GM12878 (cell line): ENCODE measurements around the gene DCC. TPM values are rescaled to one million over a fixed set of nuclear protein-coding genes. Genes with fewer than 3 reads are reported as not detected.

ENCODE experiments used
- ATAC-seq: fragments of 200-7000 bp; cut with Tn5 transposase; 3 replicates; pipeline ENCODE4 v1.9.1; 2020; ENCODE audit warnings: mild to moderate bottlenecking, moderate library complexity
- BruUV-seq: library from RNA; stranded (reverse); fragments of 400-500 nt; replicated peaks from 2 replicates; lab custom pipeline; 2021; lab: Mats Ljungman, UMichigan
- CTCF ChIA-PET: fragments of 300-600 bp; sonication (Branson Sonifier 250); formaldehyde crosslinking; extraction: SDS; loops from one replicate; lab custom pipeline; 2021; ENCODE audit warnings: inconsistent platforms; lab: Yijun Ruan, JAX
- POLR2A ChIA-PET: fragments of 350-600 bp; formaldehyde crosslinking; extraction: SDS; loops from one replicate; lab custom pipeline; 2021; ENCODE audit warnings: inconsistent platforms; lab: Charles Lee
- RAD21 ChIA-PET: fragments of 300-600 bp; sonication (Branson Sonifier 250); formaldehyde crosslinking; loops from one replicate; lab custom pipeline; 2023; ENCODE audit warnings: antibody characterized with exemption; ENCODE audit not compliant: unreplicated experiment; lab: Charles Lee
- SMC1A ChIA-PET: fragments of 300-600 bp; sonication (Branson Sonifier 250); formaldehyde crosslinking; loops from one replicate; lab custom pipeline; 2023; ENCODE audit not compliant: unreplicated experiment, uncharacterized antibody; lab: Charles Lee
- DNase-seq: peaks from one replicate; pipeline ENCODE4 v3.0.0-alpha.2; 2011; ENCODE audit warnings: low read depth, low spot score
- FAIRE-seq: peaks from 3 replicates; lab custom pipeline; 2011; peaks lifted over from hg19 to GRCh38; lab: Jason Lieb, UNC
- H2AFZ ChIP-seq: 2 replicates; pipeline ENCODE4 v1.6.0; 2011; ENCODE audit warnings: low read depth, low read length, control low read depth; ENCODE audit not compliant: control insufficient read depth
- H3K27ac ChIP-seq: 2 replicates; pipeline ENCODE4 v1.5.1; 2011; ENCODE audit warnings: control low read depth; ENCODE audit not compliant: control insufficient read depth, insufficient read depth
- H3K27me3 ChIP-seq, 2 experiments: replicated peaks in 1 of 2; 2 replicates each; pipeline versions ENCODE4 v1.6.0 to v1.6.1; 2011; ENCODE audit warnings: low read length in 1 of 2; ENCODE audit not compliant: control insufficient read depth in 2 of 2, insufficient read depth in 2 of 2
- H3K36me3 ChIP-seq, 2 experiments: 2 replicates each; pipeline ENCODE4 v1.5.1; 2011; ENCODE audit warnings: low read length in 1 of 2; ENCODE audit not compliant: control insufficient read depth in 2 of 2, insufficient read depth in 2 of 2
- H3K4me1 ChIP-seq: 2 replicates; pipeline ENCODE4 v1.6.1; 2011; ENCODE audit warnings: mild to moderate bottlenecking, low read length, moderate library complexity, mixed read lengths; ENCODE audit not compliant: control insufficient read depth, insufficient read depth
- H3K4me2 ChIP-seq: 2 replicates; pipeline ENCODE4 v1.6.0; 2011; ENCODE audit warnings: control low read depth; ENCODE audit not compliant: control insufficient read depth, insufficient read depth
- H3K4me3 ChIP-seq: fragments of 200-600 bp; sonication (generic); 2 replicates; pipeline ENCODE4 v1.5.1; 2016
- H3K79me2 ChIP-seq: 2 replicates; pipeline ENCODE4 v1.6.0; 2011; ENCODE audit warnings: low read length; ENCODE audit not compliant: control insufficient read depth, insufficient read depth
- H3K9ac ChIP-seq: 2 replicates; pipeline ENCODE4 v1.8.0; 2011; ENCODE audit warnings: low read length, control low read depth, mixed read lengths; ENCODE audit not compliant: control insufficient read depth, insufficient read depth
- H3K9me3 ChIP-seq: replicated peaks from 3 replicates; pipeline ENCODE4 v1.5.1; 2011; ENCODE audit warnings: mild to moderate bottlenecking, low read length; ENCODE audit not compliant: control insufficient read depth, insufficient read depth
- H4K20me1 ChIP-seq: 2 replicates; pipeline ENCODE4 v1.6.0; 2011; ENCODE audit not compliant: control insufficient read depth, insufficient read depth
- CEBPZ ChIP-seq: fragments of 150-350 bp; IDR thresholded peaks from 2 replicates; pipeline ENCODE4 v1.6.1; 2016; ENCODE audit warnings: low read depth, low read length
- CTCF ChIP-seq, 3 experiments: IDR thresholded peaks in 2 of 3; conservative IDR thresholded peaks in 1 of 3; 2 replicates each; pipeline ENCODE4 v1.5.1; 2011; ENCODE audit warnings: low read depth in 3 of 3, low read length in 3 of 3, mild to moderate bottlenecking in 3 of 3, control low read depth in 2 of 3, moderate library complexity in 2 of 3, inconsistent platforms in 1 of 3, mixed read lengths in 1 of 3; ENCODE audit not compliant: control insufficient read depth in 2 of 3, insufficient read depth in 1 of 3; ENCODE audit errors: extremely low read depth in 1 of 3
- EP300 ChIP-seq, 2 experiments: fragments of 150-350 bp in 1 of 2; IDR thresholded peaks; 2 replicates each; pipeline ENCODE4 v1.6.1; 2011 to 2012; ENCODE audit warnings: low read depth in 2 of 2, low read length in 2 of 2, borderline replicate concordance in 1 of 2, improper control_type of control experiment in 1 of 2, inconsistent platforms in 1 of 2; ENCODE audit not compliant: control insufficient read depth in 1 of 2
- GATAD2B ChIP-seq: fragments of 450-650 bp; conservative IDR thresholded peaks from 2 replicates; pipeline ENCODE4 v1.6.1; 2017; ENCODE audit warnings: low read depth, mild to moderate bottlenecking, moderate library complexity
- IRF3 ChIP-seq: fragments of 450-650 bp; IDR thresholded peaks from 2 replicates; pipeline ENCODE4 v1.6.1; 2014; ENCODE audit warnings: mild to moderate bottlenecking
- POLR2A ChIP-seq: IDR thresholded peaks from 2 replicates; pipeline ENCODE4 v1.6.1; 2011; ENCODE audit warnings: low read depth, mild to moderate bottlenecking, low read length
- USF1 ChIP-seq: IDR thresholded peaks from 2 replicates; pipeline ENCODE4 v1.6.1; 2011; ENCODE audit warnings: borderline replicate concordance, low read depth, mild to moderate bottlenecking, moderate library complexity, mixed read lengths, low read length; ENCODE audit not compliant: insufficient read depth; ENCODE audit errors: extremely low read length
- YBX1 ChIP-seq: fragments of 450-650 bp; IDR thresholded peaks from 2 replicates; pipeline ENCODE4 v1.6.1; 2016; ENCODE audit warnings: antibody characterized with exemption
- ZSCAN29 ChIP-seq: fragments of 450-650 bp; IDR thresholded peaks from 2 replicates; pipeline ENCODE4 v1.6.1; 2017; ENCODE audit warnings: mild to moderate bottlenecking, moderate library complexity
- WGBS: methylation state at CpG from one replicate; pipeline ENCODE4 v1.1.6; 2016; ENCODE audit warnings: low lambda C conversion rate; ENCODE audit not compliant: insufficient replicate concordance, insufficient coverage; ENCODE audit errors: missing lambda C conversion rate; 5-methylcytosine and 5-hydroxymethylcytosine counted together
- in situ Hi-C: fragments of 300-500 bp; cut with MboI; formaldehyde crosslinking; loops from 9 replicates; pipeline ENCODE4 v1.14.3; 2018; ENCODE audit warnings: mixed read lengths
- intact Hi-C: fragments of 100-400 bp; cut with micrococcal nuclease; formaldehyde crosslinking; loops from one replicate; pipeline ENCODE4 v1.14.2; 2022; ENCODE audit not compliant: unreplicated experiment
- polyA plus RNA-seq, 11 experiments: library from polyadenylated mRNA; depleted of rRNA in 4 of 11; unstranded in 6 of 11; stranded (reverse) in 5 of 11; fragments of >200 nt; fragmentation: Nextera tagmentation in 4 of 11; fragmentation: Illumina TruSeq in 1 of 11; extraction: Ambion mirVana in 4 of 11; extraction: Trizol in 1 of 11; gene quantifications; 1 replicate in 1 of 11; 2 replicates in 10 of 11; pipeline versions ENCODE4 v1.2.1 to v1.2.3, GENCODE V29; 2011 to 2016; ENCODE audit warnings: inconsistent platforms in 2 of 11, missing spikeins in 2 of 11, low read depth in 1 of 11
- total RNA-seq, 4 experiments: library from RNA; depleted of rRNA in 3 of 4; stranded (reverse); fragments of >200 nt in 3 of 4; fragmentation: Illumina TruSeq in 1 of 4; extraction: Trizol in 1 of 4; gene quantifications; 2 replicates each; pipeline versions ENCODE4 v1.2.1 to v1.2.3, GENCODE V29; 2013 to 2021
- TF ChIP-seq, protein P1 (sequence below): fragments of 450-650 bp; formaldehyde crosslinking; IDR thresholded peaks from 2 replicates; pipeline ENCODE4 v1.4.0; 2022; ENCODE audit warnings: mild to moderate bottlenecking, moderate library complexity

Gene DCC
- total and polyA plus RNA-seq, 10 of the 15 experiments (the other 5 are each of a cell fraction or from before 2014, with no cell fraction given) = 0.01 TPM; not detected in 9

DNA sequence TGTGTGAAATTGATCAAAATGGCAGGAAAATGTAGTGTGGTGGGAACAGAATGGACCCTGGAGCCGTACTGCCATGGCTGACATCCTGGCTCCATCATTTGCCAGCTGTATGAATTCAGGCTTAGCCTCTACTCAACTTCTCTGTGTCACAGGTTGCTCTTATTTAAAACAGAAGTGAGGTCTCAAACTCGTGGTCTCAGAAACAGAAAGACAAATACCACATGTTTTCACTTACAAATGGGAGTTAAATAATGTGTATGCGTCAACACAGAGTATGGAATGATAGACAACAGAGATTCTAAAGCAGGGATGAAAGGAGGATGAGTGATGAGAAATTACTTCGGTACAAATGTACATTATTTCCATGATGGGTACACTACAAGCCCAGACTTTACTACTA, 227.4 kb downstream of the DCC start (continued):
- TF ChIP-seq, protein P1, sequence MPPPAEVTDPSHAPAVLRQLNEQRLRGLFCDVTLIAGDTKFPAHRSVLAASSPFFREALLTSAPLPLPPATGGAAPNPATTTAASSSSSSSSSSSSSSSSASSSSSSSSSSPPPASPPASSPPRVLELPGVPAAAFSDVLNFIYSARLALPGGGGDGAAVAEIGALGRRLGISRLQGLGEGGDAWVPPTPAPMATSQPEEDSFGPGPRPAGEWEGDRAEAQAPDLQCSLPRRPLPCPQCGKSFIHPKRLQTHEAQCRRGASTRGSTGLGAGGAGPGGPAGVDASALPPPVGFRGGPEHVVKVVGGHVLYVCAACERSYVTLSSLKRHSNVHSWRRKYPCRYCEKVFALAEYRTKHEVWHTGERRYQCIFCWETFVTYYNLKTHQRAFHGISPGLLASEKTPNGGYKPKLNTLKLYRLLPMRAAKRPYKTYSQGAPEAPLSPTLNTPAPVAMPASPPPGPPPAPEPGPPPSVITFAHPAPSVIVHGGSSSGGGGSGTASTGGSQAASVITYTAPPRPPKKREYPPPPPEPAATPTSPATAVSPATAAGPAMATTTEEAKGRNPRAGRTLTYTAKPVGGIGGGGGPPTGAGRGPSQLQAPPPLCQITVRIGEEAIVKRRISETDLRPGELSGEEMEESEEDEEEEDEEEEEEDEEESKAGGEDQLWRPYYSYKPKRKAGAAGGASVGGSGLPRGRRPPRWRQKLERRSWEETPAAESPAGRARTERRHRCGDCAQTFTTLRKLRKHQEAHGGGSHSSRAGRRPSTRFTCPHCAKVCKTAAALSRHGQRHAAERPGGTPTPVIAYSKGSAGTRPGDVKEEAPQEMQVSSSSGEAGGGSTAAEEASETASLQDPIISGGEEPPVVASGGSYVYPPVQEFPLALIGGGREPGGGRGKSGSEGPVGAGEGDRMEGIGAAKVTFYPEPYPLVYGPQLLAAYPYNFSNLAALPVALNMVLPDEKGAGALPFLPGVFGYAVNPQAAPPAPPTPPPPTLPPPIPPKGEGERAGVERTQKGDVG (CRISPR knock-in tag) = no peak
- TF ChIP-seq GATAD2B = no peak
- no peak for TF ChIP-seq YBX1
- no peak for TF ChIP-seq IRF3
- TF ChIP-seq, all 136 proteins: peak for 0

- no peaks in the 10 kb centered on the region for H3K36me3 ChIP-seq
- WGBS = 97% methylated on average over 1 of the region's 1 CpG
- no peaks in the 10 kb centered on the region for H3K79me2 ChIP-seq
- BruUV-seq = no TSS peak
- no peaks in the 10 kb centered on the region for H3K4me1 ChIP-seq
- no peak overlapping the region for H2AFZ ChIP-seq
- POLR2A ChIA-PET = no interaction called here
- no peak for ATAC-seq
- H4K20me1 ChIP-seq = no peaks in the 10 kb centered on the region
- intact Hi-C loops (no loop called here), in situ Hi-C loops (no loop called here)
- H3K4me2 ChIP-seq = no peak overlapping the region
- H3K27ac ChIP-seq = no peak overlapping the region
- CTCF ChIA-PET = no interaction called here
- H3K9ac ChIP-seq = no peak overlapping the region
- RAD21 ChIA-PET = no interaction called here
- DNase-seq = no peak
- TF ChIP-seq ZSCAN29 = no peak
- no peak for TF ChIP-seq USF1
- TF ChIP-seq POLR2A = no peak
- no peak for TF ChIP-seq CEBPZ
- no peak for TF ChIP-seq CTCF (IDR thresholded peaks at IDR 0.05 in 2 of 3, conservative IDR thresholded peaks at IDR 0.05 in 1 of 3; ENCODE audit: control insufficient read depth in 2 of 3, extremely low read depth in 1 of 3, insufficient read depth in 1 of 3, low read depth in 3 of 3, low read length in 3 of 3)
- no peak for TF ChIP-seq EP300 (IDR thresholded peaks at IDR 0.05; ENCODE audit: borderline replicate concordance in 1 of 2, control insufficient read depth in 1 of 2, low read depth in 2 of 2, low read length in 2 of 2)
- TF ChIP-seq, all 136 proteins: peak for 0
- Histone ChIP-seq H3K4me3 (no peak overlapping the region), H3K27me3 (no peaks in the 10 kb centered on the region), H3K9me3 (no peaks in the 10 kb centered on the region)
- SMC1A ChIA-PET = interaction anchor here (1.3 kb wide), 1 partner anchor 109 kb away, joined by 4 read pairs; no protein-coding TSS in a partner anchor
- FAIRE-seq = no peak
Observed at GRCh38 chr18:52569492-52569891, 229.5 kb downstream of the DCC start.
